Heart right ventricle (tissue), 16 donors: Measurements from ENCODE around the gene ARHGEF19. TPM values are rescaled to one million over a fixed set of nuclear protein-coding genes. Genes with fewer than 3 reads are reported as not detected.

Experiments used
- ATAC-seq, 8 donors: fragments of 200-7000 bp; cut with Tn5 transposase; one replicate each; pipeline ENCODE4 v1.9.1; 2020; ENCODE audit warnings: mild to moderate bottlenecking in 8 of 8, moderate library complexity in 8 of 8, moderate number of reproducible peaks in 1 of 8
- DNase-seq, 2 donors: peaks; one replicate each; pipeline ENCODE4 v3.0.0-alpha.2; 2020
- H3K27ac ChIP-seq, 10 donors: fragments of 200-600 bp; sonication (generic) in 2 of 10; one replicate each; pipeline versions ENCODE4 v1.5.0 to v1.8.0; 2020 to 2022; ENCODE audit warnings: mild to moderate bottlenecking in 3 of 10
- H3K27me3 ChIP-seq, 7 donors: fragments of 200-600 bp; one replicate each; pipeline ENCODE4 v1.8.0; 2021 to 2022; ENCODE audit warnings: mild to moderate bottlenecking in 2 of 7
- H3K36me3 ChIP-seq, 9 donors: fragments of 200-600 bp; sonication (generic) in 1 of 9; one replicate each; pipeline versions ENCODE4 v1.5.0 to v1.8.0; 2020 to 2022; ENCODE audit warnings: mild to moderate bottlenecking in 2 of 9
- H3K4me1 ChIP-seq, 9 donors: fragments of 200-600 bp; sonication (generic) in 1 of 9; one replicate each; pipeline versions ENCODE4 v1.5.0 to v1.8.0; 2020 to 2022; ENCODE audit warnings: mild to moderate bottlenecking in 4 of 9
- H3K4me3 ChIP-seq, 10 donors: fragments of 200-600 bp; sonication (generic) in 2 of 10; one replicate each; pipeline versions ENCODE4 v1.5.0 to v1.8.0; 2020 to 2022; ENCODE audit warnings: mild to moderate bottlenecking in 7 of 10, moderate library complexity in 2 of 10
- H3K9me3 ChIP-seq, 11 donors: fragments of 200-600 bp in 10 of 11; sonication (generic) in 2 of 11; one replicate each; pipeline versions ENCODE4 v1.5.0 to v1.8.0; 2013 to 2022; ENCODE audit warnings: mild to moderate bottlenecking in 2 of 11, control low read depth in 1 of 11, moderate library complexity in 1 of 11
- CTCF ChIP-seq, 9 donors: fragments of 200-600 bp; sonication (generic) in 2 of 9; IDR thresholded peaks; one replicate each; pipeline versions ENCODE4 v1.5.0 to v1.8.0; 2021 to 2022; ENCODE audit warnings: antibody characterized with exemption in 9 of 9, mild to moderate bottlenecking in 5 of 9, moderate library complexity in 1 of 9
- WGBS, 2 donors: extraction: QIAGEN DNeasy Blood & Tissue Kit; methylation state at CpG; one replicate each; pipeline ENCODE4 v1.1.7; 2013; ENCODE audit warnings: inconsistent platforms in 1 of 2; 5-methylcytosine and 5-hydroxymethylcytosine counted together
- intact Hi-C, 10 donors: fragments of 100-400 bp; cut with DNase I; formaldehyde crosslinking; loops; one replicate each; pipeline versions ENCODE4 v1.11.1 to v1.14.2; 2022
- polyA plus RNA-seq, 2 donors: library from polyadenylated mRNA; stranded (reverse); fragments of 200-250 nt; gene quantifications; one replicate each; pipeline ENCODE4 v1.2.3, GENCODE V29; 2013
- total RNA-seq, 10 donors: library from RNA; stranded (reverse); fragmentation: NEBNext Ultra II Directional in 3 of 10; extraction: Animal tissue kit (Norgen Biotek cat#: 25700) in 3 of 10; gene quantifications; one replicate each; pipeline versions ENCODE4 v1.2.1 to v1.2.4, GENCODE V29; 2021 to 2023
- donor health status: Arrhythmogenic right ventricular cardiomyopathy.
- donor health status: ischemic (EF 13 %, LVEDD 7.1; RV severe dilation, severe dysfunction).
- donor health status: healthy with polysubstance abuse.
- donor health status: DM: no; HTN: yes; CAD: no.
- donor health status: DM: no; HTN: no; CAD: no.
- donor health status: ischemic (EF 25% LVEDD 6.9; RV normal size, moderate dysfunction).
- donor health status: ischemic (EF 25% LVEDD 5.7; RV mildly dilated, moderate dysfunction).
- donor health status: healthy.
- donor health status: DM: yes; HTN: yes; CAD: no.
- donor health status: Ischemic cardiomyopathy.
- donor health status: ischemic (EF 35%, LVEDD 5.7; RV mildly dilated, moderate dysfunction).
- donor health status: nonischemic (EF 11% LVEDD 7.7; RV severe dilation, severe dysfunction).
- donor health status: DM: yes; HTN: yes; CAD: no.
- donor health status: PGD.
- donor health status: ischemic (EF 29% LVEDD 5.4; RV normal size, mild dysfunction).
- donor health status: nonischemic (EF 23%, LVEDD 6.1; RV moderate dilation, normal function).

The ARHGEF19 gene
- total and polyA plus RNA-seq, 12 donors = 0.49 to 5.4 (median 1.6) TPM

- H3K4me3 ChIP-seq = no peak overlapping the region
- intact Hi-C loops = loop anchor here in 9 of 10 donors (5.0 to 10.0 kb wide), 9 partner anchors 35 to 165 kb away; partner anchors contain the start of gene SZRD1 (in 2 of the 9)
- H3K4me1 ChIP-seq = peaks cover 2 to 36% (median 20%) of the 10 kb centered on the region in 9 donors
- ATAC-seq (no peak), DNase-seq (no peak)
- no peaks in the 10 kb centered on the region for H3K9me3 ChIP-seq
- no peak for TF ChIP-seq CTCF (IDR thresholded peaks at IDR 0.05)
- no peaks in the 10 kb centered on the region for H3K27me3 ChIP-seq
- H3K27ac ChIP-seq = no peak overlapping the region
- H3K36me3 ChIP-seq = peaks cover 0 to 18% (median 0%) of the 10 kb centered on the region in 9 donors
- 83 to 87% methylated on average over 17 of the region's 17 CpGs for WGBS, 2 donors
These were observed 30.2 kb upstream of the ARHGEF19 start for GRCh38 chr1:16242556-16243214.

- no peak for TF ChIP-seq CTCF (IDR thresholded peaks at IDR 0.05)
- H3K27me3 ChIP-seq = no peaks in the 10 kb centered on the region
- peaks cover 0 to 7% (median 0%) of the 10 kb centered on the region in 9 donors for H3K36me3 ChIP-seq
- H3K27ac ChIP-seq = no peak overlapping the region
- intact Hi-C loops = loop anchor here in 9 of 10 donors (5.0 to 10.0 kb wide), 9 partner anchors 34 to 164 kb away; partner anchors contain the start of gene SZRD1 (in 2 of the 9)
- H3K9me3 ChIP-seq = no peaks in the 10 kb centered on the region
- H3K4me3 ChIP-seq = no peak overlapping the region
- DNase-seq (no peak), ATAC-seq (no peak)
- peaks cover 0 to 34% (median 20%) of the 10 kb centered on the region in 9 donors for H3K4me1 ChIP-seq
- WGBS, 2 donors = 81 to 85% methylated on average over 10 of the region's 10 CpGs
These were observed 28.8 kb upstream of the ARHGEF19 start for GRCh38 chr1:16241221-16241708.

GRCh38 chr1:16239972-16240491, 27.6 kb upstream of the ARHGEF19 start:
- ATAC-seq (no peak), DNase-seq (no peak)
- intact Hi-C loops = loop anchor here in 9 of 10 donors (5.0 to 10.0 kb wide), 9 partner anchors 33 to 163 kb away; partner anchors contain the start of gene SZRD1 (in 2 of the 9)
- no peak overlapping the region for H3K27ac ChIP-seq
- H3K4me1 ChIP-seq = peaks cover 0 to 40% (median 23%) of the 10 kb centered on the region in 9 donors
- no peaks in the 10 kb centered on the region for H3K36me3 ChIP-seq
- no peak for TF ChIP-seq CTCF (IDR thresholded peaks at IDR 0.05)
- WGBS, 2 donors = 93 to 95% methylated on average over 2 of the region's 2 CpGs
- H3K4me3 ChIP-seq = no peak overlapping the region
- no peaks in the 10 kb centered on the region for H3K27me3 ChIP-seq
- H3K9me3 ChIP-seq = no peaks in the 10 kb centered on the region

GRCh38 chr1:16237343-16237830, 24.9 kb upstream of the ARHGEF19 start:
- WGBS, 2 donors = 27% methylated on average over 6 of the region's 6 CpGs
- TF ChIP-seq CTCF (IDR thresholded peaks at IDR 0.05) = no peak
- no peaks in the 10 kb centered on the region for H3K27me3 ChIP-seq
- peaks cover 0 to 7% (median 0%) of the 10 kb centered on the region in 9 donors for H3K36me3 ChIP-seq
- intact Hi-C loops = loop anchor here in 2 of 10 donors (2.0 to 5.0 kb wide), 2 partner anchors 115 to 155 kb away; partner anchors contain the start of gene FBXO42 (in 1 of the 2)
- peaks cover 0 to 25% (median 19%) of the 10 kb centered on the region in 9 donors for H3K4me1 ChIP-seq
- H3K4me3 ChIP-seq = peak overlapping the region in 9 of 10 donors; percentile 57 to 72 (median 70)
- DNase-seq (no peak), ATAC-seq (no peak)
- H3K27ac ChIP-seq = peak overlapping the region; percentile 52 to 93 (median 85)
- H3K9me3 ChIP-seq = no peaks in the 10 kb centered on the region
